Measurements from ENCODE around the gene FBXO30.

The FBXO30 gene

GRCh38 chr6:145749632-145750031, 65.0 kb downstream of the FBXO30 start:
- DNase-seq (ENCODE audit: low spot score), result no peak

GRCh38 chr6:145745861-145746260, 68.7 kb downstream of the FBXO30 start:
- DNase-seq (ENCODE audit: low spot score), result no peak

GRCh38 chr6:145744619-145745018, 70.0 kb downstream of the FBXO30 start:
- DNase-seq (ENCODE audit: low spot score), result no peak

All from Ammon's horn (tissue), 1 donor.